Activated T-cell treated with anti-CD3 and anti-CD28 coated beads, Interleukin-2, amount 50 U/mL, for 4 hours (primary cell): ENCODE results near the gene TENM4. TPM values are rescaled to one million over a fixed set of nuclear protein-coding genes. Genes with fewer than 3 reads are reported as not detected.

ENCODE experiments used
- ATAC-seq, 2 donors: fragments of 200-7000 bp; cut with Tn5 transposase; one replicate each; pipeline ENCODE4 v1.10.0; 2021
- DNase-seq: peaks from one replicate; pipeline ENCODE4 v3.0.0-alpha.2; 2020
- H3K27me3 Mint-ChIP-seq: one replicate; pipeline ENCODE4 v1.8.0; 2021; ENCODE audit warnings: low read depth, mixed read lengths
- H3K36me3 Mint-ChIP-seq: one replicate; pipeline ENCODE4 v1.8.0; 2022; ENCODE audit warnings: mixed read lengths; ENCODE audit not compliant: insufficient read depth
- H3K4me1 Mint-ChIP-seq: one replicate; pipeline ENCODE4 v1.8.0; 2021; ENCODE audit warnings: low read depth, mixed read lengths
- H3K4me3 Mint-ChIP-seq: one replicate; pipeline ENCODE4 v1.8.0; 2021; ENCODE audit warnings: mild to moderate bottlenecking, moderate library complexity, mixed read lengths
- H3K9me3 Mint-ChIP-seq: one replicate; pipeline ENCODE4 v1.8.0; 2021; ENCODE audit warnings: mixed read lengths
- total RNA-seq, 3 donors: library from RNA; stranded (reverse); gene quantifications; one replicate each; pipeline ENCODE4 v1.2.1, GENCODE V29; 2021

Gene TENM4
- total RNA-seq, 3 donors from 2014 or later: 0.10 to 0.30 TPM; not detected in 1

GRCh38 chr11:79044201-79044600 lies 396.6 kb downstream of the TENM4 start:
- no peak overlapping the region for H3K4me3 Mint-ChIP-seq
- H3K4me1 Mint-ChIP-seq: no peaks in the 10 kb centered on the region
- DNase-seq (no peak), ATAC-seq (no peak)
- no peaks in the 10 kb centered on the region for H3K36me3 Mint-ChIP-seq
- H3K9me3 Mint-ChIP-seq: no peaks in the 10 kb centered on the region
- no peaks in the 10 kb centered on the region for H3K27me3 Mint-ChIP-seq

DNA sequence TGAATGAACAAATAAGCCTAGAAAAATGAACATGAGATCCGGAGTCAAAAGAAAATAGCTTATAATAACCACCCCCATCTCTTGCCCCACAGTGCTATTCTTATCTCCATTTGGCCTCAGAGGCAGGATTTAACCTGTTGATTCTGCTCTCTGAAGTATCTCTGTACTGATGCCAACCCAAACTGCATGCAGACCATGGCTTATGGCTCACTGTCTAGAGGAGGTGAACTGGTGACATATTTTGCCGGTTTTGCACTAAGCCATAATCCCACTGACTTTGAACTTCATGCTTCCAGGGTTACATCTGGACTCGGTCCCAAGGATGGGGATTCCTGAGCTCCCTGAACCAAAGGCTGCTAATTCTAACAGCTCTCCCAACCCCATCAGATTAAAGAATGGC lies 397.1 kb downstream of the TENM4 start:
- no peak for DNase-seq
- Mint-ChIP-seq H3K4me1 (no peaks in the 10 kb centered on the region), H3K36me3 (no peaks in the 10 kb centered on the region), H3K27me3 (no peaks in the 10 kb centered on the region), H3K9me3 (no peaks in the 10 kb centered on the region), H3K4me3 (no peak overlapping the region)
- ATAC-seq: no peak

DNA sequence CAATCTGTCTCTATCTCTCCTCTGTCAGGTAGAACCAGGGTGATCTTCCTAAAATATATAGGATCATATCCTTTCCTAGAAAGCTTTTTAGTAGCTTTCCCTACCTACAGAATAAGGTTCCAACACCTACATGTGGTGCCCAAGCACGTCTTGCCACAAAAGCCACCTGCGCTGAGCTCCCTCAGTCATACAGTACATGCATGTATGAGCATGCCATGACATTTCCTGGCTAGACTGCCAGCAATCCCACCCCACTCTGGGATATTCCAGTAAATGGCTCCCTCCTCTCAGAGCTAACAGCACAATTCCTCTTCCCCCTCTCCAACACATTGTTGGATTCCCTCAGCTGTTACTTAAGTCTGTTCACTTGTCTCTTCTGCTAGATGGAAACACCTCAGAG lies 398.0 kb downstream of the TENM4 start:
- H3K4me3 Mint-ChIP-seq: no peak overlapping the region
- ATAC-seq (no peak), DNase-seq (no peak)
- no peaks in the 10 kb centered on the region for H3K4me1 Mint-ChIP-seq
- H3K27me3 Mint-ChIP-seq: no peaks in the 10 kb centered on the region
- H3K9me3 Mint-ChIP-seq: no peaks in the 10 kb centered on the region
- no peaks in the 10 kb centered on the region for H3K36me3 Mint-ChIP-seq

GRCh38 chr11:79040348-79040747 lies 400.5 kb downstream of the TENM4 start:
- DNase-seq: no peak
- H3K27me3 Mint-ChIP-seq: no peaks in the 10 kb centered on the region
- H3K36me3 Mint-ChIP-seq: no peaks in the 10 kb centered on the region
- no peak for ATAC-seq
- H3K4me3 Mint-ChIP-seq: no peak overlapping the region
- no peaks in the 10 kb centered on the region for H3K4me1 Mint-ChIP-seq
- no peaks in the 10 kb centered on the region for H3K9me3 Mint-ChIP-seq

DNA sequence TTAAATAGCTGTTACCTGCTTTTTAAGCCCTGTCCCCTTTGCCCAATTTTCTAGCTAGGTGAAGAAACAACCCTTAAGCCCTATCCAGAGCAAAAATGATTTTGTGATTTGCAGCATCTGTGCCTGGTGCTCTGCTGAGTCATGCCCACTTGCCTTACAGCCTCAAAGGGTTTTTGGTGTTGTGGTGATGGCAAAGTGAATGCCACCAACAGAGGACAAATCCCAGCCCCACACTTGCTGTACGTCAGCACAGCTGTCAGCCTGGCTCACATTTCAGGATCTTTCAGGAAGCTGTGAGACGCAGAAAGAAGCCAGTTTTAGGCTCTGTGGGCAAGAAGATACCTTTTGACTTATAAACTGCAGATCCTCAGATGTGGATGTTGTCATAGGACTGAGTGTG lies 401.7 kb downstream of the TENM4 start:
- no peaks in the 10 kb centered on the region for H3K36me3 Mint-ChIP-seq
- DNase-seq: no peak
- ATAC-seq: no peak
- H3K9me3 Mint-ChIP-seq: no peaks in the 10 kb centered on the region
- no peaks in the 10 kb centered on the region for H3K27me3 Mint-ChIP-seq
- no peak overlapping the region for H3K4me3 Mint-ChIP-seq
- H3K4me1 Mint-ChIP-seq: no peaks in the 10 kb centered on the region

- no peak for DNase-seq
- no peaks in the 10 kb centered on the region for H3K9me3 Mint-ChIP-seq
- ATAC-seq: no peak
- no peak overlapping the region for H3K4me3 Mint-ChIP-seq
- peaks cover 6% of the 10 kb centered on the region for H3K27me3 Mint-ChIP-seq
- H3K36me3 Mint-ChIP-seq: no peaks in the 10 kb centered on the region
- H3K4me1 Mint-ChIP-seq: no peaks in the 10 kb centered on the region
Observed at GRCh38 chr11:79035881-79036280, 404.9 kb downstream of the TENM4 start.

- no peaks in the 10 kb centered on the region for H3K9me3 Mint-ChIP-seq
- DNase-seq (no peak), ATAC-seq (no peak)
- no peaks in the 10 kb centered on the region for H3K4me1 Mint-ChIP-seq
- H3K27me3 Mint-ChIP-seq: peaks cover 21% of the 10 kb centered on the region
- no peaks in the 10 kb centered on the region for H3K36me3 Mint-ChIP-seq
- no peak overlapping the region for H3K4me3 Mint-ChIP-seq
Observed at GRCh38 chr11:79033833-79034232, 407.0 kb downstream of the TENM4 start.

- Mint-ChIP-seq H3K27me3 (peaks cover 21% of the 10 kb centered on the region), H3K4me1 (peaks cover 3% of the 10 kb centered on the region), H3K36me3 (no peaks in the 10 kb centered on the region), H3K4me3 (no peak overlapping the region), H3K9me3 (no peaks in the 10 kb centered on the region)
- ATAC-seq (no peak), DNase-seq (no peak)
Observed at GRCh38 chr11:79030448-79030847, 410.4 kb downstream of the TENM4 start.

DNA sequence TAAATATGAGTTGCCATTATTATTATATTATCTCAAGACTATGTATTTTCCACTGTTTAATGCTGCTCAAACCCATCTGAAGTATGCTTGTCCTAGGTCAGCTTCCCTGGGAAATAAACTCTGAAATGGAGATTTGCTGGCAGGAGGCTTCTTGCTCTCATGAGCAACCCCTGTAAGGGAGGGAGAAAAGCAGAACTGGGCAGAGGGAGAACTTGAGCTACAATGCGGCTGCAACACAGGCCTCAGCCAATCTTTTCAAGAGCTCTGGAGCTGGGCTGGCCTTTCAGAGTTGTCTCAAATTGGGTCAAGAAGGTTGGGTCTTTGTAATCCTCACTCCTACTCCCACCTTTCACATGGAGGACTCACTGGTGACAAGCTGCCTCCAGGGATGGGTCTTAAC lies 412.6 kb downstream of the TENM4 start:
- no peak overlapping the region for H3K4me3 Mint-ChIP-seq

DNA sequence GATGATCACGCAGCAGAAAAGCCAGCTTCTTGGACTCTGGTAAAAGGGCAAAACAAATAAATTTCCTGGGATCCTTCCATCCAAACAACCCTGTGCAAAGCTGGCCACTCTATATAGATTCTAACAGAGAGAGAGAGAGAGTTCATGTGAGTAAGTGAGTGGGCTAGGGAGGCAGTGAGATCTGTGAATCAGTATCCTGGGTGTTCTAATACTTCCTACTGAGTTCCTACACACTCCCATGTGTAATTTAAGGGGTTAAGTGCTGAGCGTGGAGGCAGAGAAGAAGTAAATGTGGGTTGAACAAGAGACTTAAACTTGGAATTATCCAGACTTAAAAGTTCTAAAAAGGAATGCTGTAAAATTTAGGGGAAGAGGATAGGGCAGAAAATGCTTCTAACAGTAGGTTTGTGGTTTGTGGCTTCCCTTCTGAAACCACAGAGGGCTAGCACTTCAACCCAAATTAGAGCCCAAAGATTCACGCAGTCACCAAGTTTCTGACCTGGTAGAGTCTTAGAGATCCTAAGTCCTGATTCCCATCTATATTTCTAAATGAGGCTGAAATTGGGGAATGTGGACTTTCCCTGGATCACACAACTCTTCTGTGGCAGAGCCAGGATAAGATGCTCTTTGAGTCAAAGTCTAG lies 413.9 kb downstream of the TENM4 start:
- Mint-ChIP-seq H3K9me3 (no peaks in the 10 kb centered on the region), H3K36me3 (no peaks in the 10 kb centered on the region), H3K27me3 (peaks cover 23% of the 10 kb centered on the region), H3K4me3 (no peak overlapping the region), H3K4me1 (peaks cover 3% of the 10 kb centered on the region)
- ATAC-seq (no peak), DNase-seq (no peak)

More for the DNA sequence above, 412.6 kb downstream of the TENM4 start:
- Mint-ChIP-seq H3K4me1 (peaks cover 3% of the 10 kb centered on the region), H3K27me3 (peaks cover 21% of the 10 kb centered on the region), H3K36me3 (no peaks in the 10 kb centered on the region), H3K9me3 (no peaks in the 10 kb centered on the region)
- ATAC-seq (no peak), DNase-seq (no peak)

DNA sequence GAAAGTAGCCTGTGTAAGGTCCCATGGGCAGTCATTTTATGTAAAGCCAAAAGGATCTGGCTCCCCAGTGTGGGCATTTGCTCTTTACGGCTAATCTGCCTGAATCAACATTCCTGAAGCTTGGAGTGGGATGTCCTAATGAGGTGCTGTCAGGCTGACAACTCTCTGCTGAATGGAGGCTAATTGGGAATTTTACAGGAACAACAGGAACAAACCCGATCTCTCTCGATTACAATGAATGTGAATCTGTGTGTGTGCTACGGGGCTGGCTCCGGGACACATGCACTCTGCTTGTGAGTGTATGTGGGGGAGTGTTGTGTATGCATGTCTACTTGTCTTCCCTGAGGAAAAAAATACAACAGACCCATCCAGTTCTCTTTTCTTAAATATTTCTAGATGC lies 415.2 kb downstream of the TENM4 start:
- peaks cover 3% of the 10 kb centered on the region for H3K4me1 Mint-ChIP-seq

DNA sequence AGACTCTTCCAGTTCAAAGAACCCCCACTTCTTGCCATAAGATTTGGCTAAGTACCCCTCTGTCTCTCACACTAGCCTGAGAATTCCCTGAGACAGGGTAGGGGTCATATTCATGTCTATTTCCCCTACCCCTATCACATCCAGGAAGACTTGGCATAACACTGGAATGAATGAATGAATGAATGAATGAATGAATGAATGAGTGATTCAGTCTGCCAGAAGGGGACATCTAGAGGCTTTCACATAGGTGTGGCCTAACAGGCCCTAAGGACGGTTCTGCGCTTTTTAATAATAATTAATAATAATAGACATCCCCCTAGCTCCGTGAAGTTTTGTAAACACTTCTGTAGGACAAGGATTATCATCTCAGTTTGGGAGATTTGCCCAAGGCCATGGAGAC lies 415.7 kb downstream of the TENM4 start:
- DNase-seq (no peak), ATAC-seq (no peak)
- Mint-ChIP-seq H3K4me3 (no peak overlapping the region), H3K4me1 (peaks cover 3% of the 10 kb centered on the region), H3K36me3 (no peaks in the 10 kb centered on the region), H3K27me3 (peaks cover 14% of the 10 kb centered on the region), H3K9me3 (no peaks in the 10 kb centered on the region)

More for the DNA sequence above, 415.2 kb downstream of the TENM4 start:
- Mint-ChIP-seq H3K4me3 (no peak overlapping the region), H3K36me3 (no peaks in the 10 kb centered on the region), H3K9me3 (no peaks in the 10 kb centered on the region), H3K27me3 (peaks cover 19% of the 10 kb centered on the region)
- DNase-seq (no peak), ATAC-seq (no peak)

GRCh38 chr11:79022265-79022664 lies 418.6 kb downstream of the TENM4 start:
- H3K27me3 Mint-ChIP-seq: peaks cover 6% of the 10 kb centered on the region
- H3K4me3 Mint-ChIP-seq: no peak overlapping the region
- ATAC-seq: no peak
- H3K4me1 Mint-ChIP-seq: peaks cover 3% of the 10 kb centered on the region
- no peak for DNase-seq
- H3K9me3 Mint-ChIP-seq: no peaks in the 10 kb centered on the region
- no peaks in the 10 kb centered on the region for H3K36me3 Mint-ChIP-seq

DNA sequence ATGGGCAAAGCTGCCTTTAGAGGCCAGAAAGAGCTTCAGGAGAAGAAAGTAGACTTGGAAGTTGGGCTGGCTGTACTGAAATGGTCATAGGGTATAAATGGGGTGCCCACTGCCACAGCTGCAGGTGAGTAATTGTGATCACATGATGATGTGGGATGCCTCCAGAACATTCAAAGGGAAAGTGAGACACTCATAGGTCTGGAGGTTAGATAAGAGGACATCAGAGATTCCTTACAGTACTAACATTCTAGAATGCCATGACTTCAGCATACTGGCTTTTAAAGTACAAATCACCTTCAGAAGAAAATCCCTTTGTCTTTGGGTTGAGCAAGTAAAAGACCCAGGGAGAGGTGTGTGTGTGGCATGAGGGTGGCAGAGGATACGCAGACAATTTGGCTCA lies 419.2 kb downstream of the TENM4 start:
- Mint-ChIP-seq H3K36me3 (no peaks in the 10 kb centered on the region), H3K9me3 (no peaks in the 10 kb centered on the region), H3K27me3 (peaks cover 6% of the 10 kb centered on the region), H3K4me3 (no peak overlapping the region), H3K4me1 (no peaks in the 10 kb centered on the region)
- DNase-seq (no peak), ATAC-seq (no peak)

DNA sequence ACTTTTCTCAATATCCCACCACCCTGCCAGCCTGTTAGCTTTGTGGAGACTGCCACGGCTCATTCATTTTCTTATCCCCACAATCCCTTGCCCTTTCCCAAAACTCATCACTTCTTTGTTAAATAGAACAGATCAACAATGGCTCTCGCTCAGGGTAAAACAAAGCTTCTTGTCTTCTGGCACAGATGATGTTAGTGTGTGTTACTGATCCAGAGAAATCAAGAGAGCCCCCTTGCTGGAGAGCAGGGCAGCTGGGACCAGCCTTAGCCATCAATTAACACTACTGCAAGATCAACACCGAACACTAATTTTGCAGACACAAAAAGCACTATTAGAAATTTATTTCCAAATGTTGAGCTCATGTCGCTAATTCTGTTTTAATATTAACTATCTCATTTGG lies 420.9 kb downstream of the TENM4 start:
- Mint-ChIP-seq H3K9me3 (no peaks in the 10 kb centered on the region), H3K4me1 (no peaks in the 10 kb centered on the region), H3K36me3 (no peaks in the 10 kb centered on the region), H3K4me3 (no peak overlapping the region), H3K27me3 (peaks cover 9% of the 10 kb centered on the region)
- ATAC-seq: no peak
- DNase-seq: no peak

GRCh38 chr11:79019277-79019676 lies 421.6 kb downstream of the TENM4 start:
- Mint-ChIP-seq H3K4me1 (no peaks in the 10 kb centered on the region), H3K9me3 (no peaks in the 10 kb centered on the region), H3K27me3 (peaks cover 9% of the 10 kb centered on the region), H3K4me3 (no peak overlapping the region), H3K36me3 (no peaks in the 10 kb centered on the region)
- ATAC-seq (no peak), DNase-seq (no peak)
